ENCODE measurements around the gene THOP1.

The THOP1 gene

DNA sequence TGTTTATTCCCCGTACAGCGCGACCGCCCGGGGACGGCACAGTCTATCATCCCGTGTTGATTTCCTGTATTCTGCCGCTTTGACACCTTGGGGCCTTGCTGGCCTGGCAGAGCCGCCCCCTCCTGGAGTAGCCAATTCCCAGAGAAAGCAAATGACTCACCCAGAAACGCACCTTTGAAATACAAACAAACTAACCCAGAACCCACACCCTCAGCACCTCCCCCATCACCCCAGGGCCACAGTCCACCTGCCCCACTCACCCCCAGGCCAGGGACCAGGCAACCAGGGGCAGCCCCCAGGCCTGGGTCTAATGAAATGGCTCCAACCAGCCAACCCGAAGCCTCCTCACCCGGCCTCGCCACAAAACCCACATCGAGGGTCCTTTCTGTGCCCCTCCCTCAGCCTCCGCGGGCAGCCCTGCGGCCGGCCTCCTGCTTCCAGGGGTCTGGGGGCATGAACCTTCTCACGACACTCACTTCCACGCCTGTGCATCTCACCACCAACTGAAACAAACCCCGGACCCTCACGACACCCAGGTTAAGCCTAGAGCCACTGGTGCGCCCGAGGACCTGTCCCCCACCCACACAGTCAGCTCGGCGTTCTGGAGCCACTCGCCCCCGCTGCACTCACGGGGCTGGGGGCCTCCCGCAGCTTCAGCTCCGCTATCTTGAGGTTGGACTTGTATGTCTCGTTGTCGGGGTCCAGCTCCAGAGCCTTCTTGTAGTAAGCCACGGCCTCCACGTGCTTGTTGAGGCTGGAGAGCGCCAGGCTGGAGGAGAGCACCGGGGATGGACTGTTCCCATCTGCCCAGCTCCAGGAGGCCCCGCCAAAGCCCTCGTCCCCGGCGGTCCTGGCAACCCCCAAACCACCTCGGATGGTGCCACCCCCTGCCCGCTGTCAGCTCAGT is 23.2 kb upstream of the THOP1 start:
- in situ Hi-C loops (cut with MboI; ENCODE audit: low sequenced_read_pairs), result no loop called here

DNA sequence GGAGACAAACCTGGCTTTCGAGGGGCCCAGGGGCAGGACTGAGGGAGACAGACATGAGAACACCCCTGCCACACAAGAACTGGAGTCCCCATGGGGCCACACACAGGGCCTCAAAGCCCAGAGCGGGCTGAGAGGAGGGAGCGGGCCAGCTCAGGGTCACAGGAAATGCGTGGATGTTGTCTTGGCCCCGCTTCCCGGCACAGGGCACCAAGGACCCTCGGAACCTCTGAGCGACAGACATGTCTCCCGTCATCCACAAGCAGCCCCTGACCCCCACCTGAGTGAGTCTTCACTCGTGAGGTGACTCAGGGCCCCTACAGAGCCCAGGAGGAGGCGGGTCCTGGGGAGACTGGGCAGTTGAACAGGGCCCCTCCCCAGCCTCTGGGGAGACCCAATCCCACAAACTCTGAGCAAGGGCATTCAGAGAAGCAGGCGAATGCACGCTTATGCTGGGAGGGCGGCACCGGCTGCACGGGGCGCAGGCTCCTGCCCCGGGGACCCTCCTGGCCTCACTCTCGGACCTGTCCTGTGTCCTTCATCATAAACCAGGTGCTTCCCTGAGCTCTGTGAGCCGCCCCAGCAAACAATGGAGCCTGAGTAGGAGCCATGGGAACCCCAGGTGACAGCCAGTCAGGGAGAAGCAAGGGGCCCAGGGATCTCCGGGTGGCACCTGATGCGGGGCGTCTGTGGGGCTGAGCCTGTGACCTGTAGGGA is 22.4 kb upstream of the THOP1 start:
- in situ Hi-C loops (cut with MboI; ENCODE audit: low sequenced_read_pairs), result no loop called here

DNA sequence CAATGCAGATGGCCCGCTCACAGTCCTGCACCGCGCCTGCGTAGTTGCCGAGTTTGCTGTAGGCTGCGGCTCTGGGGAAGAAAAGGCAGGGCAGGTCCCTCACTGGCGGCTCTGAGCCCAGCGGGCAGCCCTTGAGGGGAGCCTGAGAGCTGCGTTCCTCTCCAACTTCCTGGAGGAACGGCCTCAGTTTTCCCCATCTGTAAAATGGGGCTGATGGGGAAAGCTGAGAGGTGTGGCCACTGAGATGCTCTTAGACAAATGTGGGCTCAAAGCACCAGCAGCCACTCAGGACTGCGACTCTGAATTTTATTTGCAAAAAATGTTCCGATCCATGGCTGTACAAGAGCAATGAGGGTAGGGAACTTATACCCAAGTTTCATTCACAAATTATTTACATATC is 21.6 kb upstream of the THOP1 start:
- in situ Hi-C loops (cut with MboI; ENCODE audit: low sequenced_read_pairs), result no loop called here

DNA sequence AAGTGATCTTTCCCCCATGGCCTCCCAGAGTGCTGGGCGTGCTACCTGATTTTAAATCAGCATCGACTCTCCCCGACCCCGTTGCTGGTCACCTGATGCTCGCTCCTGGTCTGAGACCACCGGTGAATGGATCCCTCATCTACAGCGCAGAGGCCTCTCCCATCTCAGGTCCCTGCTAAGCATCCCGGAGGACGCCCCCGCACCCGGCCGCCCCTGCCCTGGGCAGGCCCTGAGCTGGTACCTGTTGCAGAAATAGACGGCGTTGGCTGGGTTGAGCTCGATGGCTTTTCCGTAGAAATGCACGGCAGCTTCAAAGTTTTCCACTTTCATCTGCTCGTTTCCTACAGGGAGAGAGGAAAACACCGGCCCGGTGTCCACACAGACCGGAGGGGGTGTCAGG is 20.4 kb upstream of the THOP1 start:
- in situ Hi-C loops (cut with MboI; ENCODE audit: low sequenced_read_pairs), result no loop called here

DNA sequence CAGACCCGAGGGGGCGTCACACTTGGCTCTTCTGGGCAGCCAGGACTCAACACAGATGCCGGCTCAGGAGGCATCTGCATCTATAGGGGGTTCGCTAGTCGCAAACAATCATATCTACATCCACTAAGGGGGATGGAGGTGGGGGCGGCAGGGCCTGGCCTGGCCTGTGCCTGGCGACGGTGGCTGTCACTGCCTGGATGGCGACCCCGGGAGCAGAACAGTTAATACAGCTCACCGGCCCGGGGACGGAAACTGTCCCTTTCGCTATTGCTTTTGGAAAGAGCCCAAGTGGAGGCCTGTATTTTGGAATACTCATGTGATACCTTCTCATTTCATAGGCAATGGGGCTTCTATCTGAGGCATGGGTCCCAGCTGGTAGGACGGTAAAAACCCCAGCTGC is 19.9 kb upstream of the THOP1 start:
- in situ Hi-C loops (cut with MboI; ENCODE audit: low sequenced_read_pairs), result no loop called here

DNA sequence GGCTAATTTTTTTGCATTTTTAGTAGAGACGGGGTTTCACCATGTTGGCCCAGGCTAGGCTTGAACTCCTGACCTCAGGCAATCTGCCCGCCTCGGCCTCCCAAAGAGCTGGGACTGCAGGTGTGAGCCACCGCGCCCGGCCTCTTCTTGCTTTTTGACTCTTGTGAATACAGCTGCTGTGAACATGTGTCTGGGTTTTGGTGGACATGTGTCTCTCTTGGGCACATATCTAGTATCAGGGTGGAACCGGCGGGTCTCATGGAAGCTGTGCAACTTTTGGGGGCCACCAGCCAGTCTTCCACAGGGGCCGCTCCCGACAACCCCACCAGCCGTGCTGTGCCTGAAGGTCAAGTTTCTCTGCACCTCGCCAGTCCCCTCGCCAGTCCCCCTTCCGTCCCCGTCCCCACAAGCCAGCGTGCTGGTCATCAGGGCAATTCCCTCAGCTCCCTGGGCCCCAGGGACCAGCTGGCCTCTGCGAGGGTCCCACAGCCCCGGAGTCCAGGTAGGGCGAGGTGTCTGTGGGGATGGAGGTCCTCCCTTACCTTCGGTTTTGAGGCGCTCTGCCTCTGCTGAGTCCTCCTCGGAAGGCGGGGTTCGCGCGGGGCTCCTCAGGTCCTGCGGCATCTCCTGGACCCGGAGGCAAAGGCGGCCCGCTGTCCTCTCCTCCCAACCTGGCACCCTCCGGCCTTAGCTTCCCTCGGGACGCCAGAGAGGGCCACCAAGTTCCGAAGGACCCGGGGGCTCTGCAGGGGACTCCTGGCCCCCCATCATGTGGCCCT is 18.5 kb upstream of the THOP1 start:
- in situ Hi-C loops (cut with MboI; ENCODE audit: low sequenced_read_pairs), result no loop called here

DNA sequence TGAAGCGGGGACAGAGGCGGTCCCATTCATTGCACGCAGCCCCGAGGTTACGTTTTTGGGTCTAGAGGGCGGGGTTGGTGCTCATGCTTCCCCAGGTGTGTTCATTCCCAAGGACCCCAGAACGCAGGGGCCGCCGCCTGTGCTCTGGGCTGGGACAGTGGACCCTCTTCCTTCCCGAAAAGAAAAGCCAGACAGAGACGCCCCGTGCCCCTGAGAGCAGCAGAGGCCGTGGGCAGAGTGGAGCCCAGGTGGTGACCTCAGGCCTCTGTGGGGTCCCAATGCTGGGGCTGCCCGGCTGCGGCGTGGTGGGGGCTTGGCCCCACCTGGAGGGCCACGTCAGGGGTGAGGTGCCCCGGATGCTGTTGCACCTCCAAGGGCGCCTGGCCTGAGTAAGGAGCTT is 17.6 kb upstream of the THOP1 start:
- in situ Hi-C loops (cut with MboI; ENCODE audit: low sequenced_read_pairs), result no loop called here

DNA sequence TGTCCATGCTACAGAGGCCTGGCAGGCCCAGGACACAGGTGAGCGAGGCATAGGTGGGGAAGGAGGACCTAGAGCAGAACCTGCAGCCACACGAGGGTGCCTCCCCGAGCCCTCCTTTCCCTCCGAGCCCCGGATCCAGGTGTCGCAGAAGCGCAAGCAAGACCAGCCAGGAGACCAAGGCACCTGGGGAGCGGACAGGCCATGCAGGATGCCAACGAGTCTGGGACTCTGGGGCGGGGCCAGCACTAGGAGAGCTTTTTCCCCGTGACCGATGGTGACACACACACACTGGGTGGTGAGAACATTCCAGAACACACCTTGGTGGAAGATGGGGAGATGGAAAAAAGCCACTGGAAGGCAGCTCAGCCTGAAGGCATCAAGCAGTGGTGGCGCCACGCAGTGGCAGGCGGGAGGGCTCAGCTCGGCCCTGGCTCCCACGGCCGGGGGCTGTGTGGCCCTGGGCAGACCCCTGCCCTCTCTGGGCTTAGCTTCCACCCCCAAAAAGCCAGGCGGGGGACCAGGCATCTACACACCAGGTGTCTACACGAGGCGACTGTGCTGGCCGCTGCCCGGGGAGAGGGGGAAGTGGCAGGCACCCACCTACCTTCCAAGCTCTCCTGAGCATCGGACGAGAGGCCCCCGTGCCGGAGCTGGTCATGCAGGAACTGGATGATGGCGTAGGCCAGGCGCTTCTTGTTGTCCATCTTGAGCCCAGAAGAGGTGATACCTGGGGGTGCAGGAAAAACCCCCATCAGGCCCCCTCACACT is 16.8 kb upstream of the THOP1 start:
- in situ Hi-C loops (cut with MboI; ENCODE audit: low sequenced_read_pairs), result no loop called here

DNA sequence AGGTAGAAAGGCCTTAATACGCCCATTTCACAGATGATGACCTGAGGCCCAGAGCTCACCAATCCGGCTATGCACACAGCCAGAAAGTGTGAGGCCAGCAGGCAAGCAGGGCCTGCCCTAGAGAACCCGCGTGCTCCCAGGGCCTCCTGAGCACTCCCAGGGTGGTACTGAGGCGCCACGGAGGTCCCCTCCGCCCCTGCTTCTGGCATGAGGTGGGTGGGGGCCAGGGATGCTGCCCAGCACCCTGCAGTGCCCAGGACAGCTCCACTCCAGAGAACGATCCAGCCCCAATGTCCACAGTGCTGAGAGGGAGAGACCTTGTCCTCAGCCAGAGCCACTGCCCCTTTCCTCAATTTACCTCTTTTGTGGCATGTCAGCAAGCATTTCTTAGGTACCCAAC is 16.1 kb upstream of the THOP1 start:
- in situ Hi-C loops (cut with MboI; ENCODE audit: low sequenced_read_pairs), result no loop called here

DNA sequence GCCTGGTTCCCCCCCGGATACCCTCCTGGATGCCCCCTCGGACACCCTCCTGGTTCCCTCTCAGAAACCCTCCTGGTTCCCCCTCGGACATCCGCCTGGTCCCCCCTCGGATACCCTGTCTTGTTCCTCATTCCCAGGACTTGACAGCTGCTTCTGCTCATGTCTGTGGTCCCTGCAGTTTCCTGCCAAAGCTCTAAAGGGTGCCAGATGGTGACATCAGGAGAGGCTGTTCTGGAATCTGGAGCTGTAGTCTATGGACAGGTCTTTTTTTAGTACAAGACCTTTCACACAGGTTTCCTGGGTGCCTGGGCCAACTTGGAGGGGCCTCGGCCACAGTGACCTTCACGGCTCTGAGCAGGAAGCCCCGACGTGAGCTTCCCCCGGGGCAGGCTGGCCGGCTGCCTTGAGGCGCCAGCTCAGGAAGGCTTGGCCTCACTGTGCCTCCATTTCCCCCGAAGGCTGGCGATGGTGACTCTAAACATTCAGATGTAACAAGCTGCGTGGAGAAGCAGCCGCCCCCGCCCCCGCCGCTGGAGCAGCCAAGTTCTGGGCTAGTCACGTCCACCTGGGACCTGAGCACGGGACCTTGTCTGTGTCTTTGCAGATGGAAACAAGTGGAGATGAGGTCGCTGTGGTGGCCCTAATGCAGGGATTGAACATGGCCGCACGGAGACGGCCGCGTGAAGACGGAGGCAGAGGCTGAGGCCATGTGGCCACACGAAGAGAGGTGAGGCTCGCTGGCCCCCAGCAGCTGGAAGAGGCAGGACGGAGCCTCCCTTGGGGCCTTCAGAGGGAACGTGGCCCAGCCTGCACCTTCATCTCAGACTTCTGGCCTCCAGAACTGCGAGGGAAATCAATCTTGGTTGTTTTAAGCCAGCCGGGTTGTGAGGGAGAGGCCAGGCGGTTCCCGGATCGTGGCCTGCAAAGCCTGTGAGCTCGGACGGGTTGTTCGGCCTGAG is 15.0 kb upstream of the THOP1 start:
- in situ Hi-C loops (cut with MboI; ENCODE audit: low sequenced_read_pairs), result no loop called here

DNA sequence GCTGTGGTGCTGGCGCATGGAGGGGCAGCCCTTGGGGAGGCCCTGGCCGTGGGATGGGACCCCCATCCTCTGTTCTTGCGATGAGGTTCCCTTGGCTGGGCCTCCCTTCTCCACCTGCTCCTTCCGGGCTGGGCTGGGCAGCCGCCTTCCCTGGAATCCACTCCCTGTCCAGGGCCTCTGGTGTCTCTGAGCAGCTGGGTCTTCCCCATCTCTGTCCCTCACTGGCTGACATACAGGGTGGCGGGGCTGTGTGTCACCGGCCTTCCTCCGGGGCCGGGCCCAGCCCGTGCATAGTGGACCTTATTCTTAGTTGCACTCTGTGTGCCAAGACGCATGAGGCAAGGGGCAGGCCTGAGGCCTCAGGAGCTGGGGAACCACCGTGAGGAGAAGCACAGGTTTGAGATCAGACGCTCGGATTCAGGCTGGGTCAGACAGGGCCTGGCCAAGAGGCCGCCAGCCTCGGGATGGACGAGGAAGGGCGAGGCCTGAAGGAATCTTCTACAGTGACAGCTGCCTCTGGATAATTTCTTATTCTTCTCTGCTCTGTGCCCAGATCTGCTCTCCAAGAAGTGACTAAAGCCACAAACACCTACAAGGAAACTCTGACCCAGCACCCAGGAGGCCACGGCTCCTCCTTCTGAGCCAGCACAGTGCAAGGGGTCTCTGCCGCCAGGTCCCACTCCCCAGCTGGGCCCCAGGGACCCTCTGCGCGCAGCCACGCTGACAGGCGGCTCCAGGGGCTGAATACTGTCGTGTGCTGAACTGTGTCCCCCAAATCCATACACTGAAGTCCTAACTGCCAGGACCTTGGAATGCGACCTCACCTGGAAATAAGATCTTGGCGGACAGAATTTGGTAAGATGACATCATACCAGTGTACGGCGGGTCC is 13.3 kb upstream of the THOP1 start:
- in situ Hi-C loops (cut with MboI; ENCODE audit: low sequenced_read_pairs), result no loop called here

DNA sequence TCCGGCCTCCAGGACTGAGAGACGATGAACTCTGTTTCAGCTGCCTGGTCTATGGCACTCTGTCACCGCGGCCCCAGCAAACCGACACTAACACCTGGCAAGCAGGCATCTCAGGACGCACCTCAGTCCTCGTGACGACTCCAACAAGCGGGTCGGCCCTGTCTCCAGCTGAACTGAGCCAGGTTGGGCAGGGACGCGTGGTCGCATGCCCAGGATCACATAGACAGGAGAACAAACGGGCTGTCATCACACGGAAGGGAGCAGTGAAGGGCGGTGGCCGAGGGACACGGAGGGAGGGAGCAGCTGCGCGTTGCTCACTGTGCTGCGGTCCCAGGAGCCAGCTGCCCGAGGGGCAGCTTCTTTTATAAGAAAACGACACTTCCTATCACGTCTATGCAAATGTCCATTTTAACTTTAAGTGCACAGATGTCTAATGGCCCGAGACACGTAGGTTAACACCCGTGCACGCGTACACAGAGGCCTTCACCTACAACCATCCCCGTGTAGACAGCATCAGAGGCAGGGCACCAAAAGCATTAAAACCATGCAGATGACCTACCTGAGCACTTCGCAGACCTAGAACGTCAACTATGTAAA is 11.1 kb upstream of the THOP1 start:
- in situ Hi-C loops (cut with MboI; ENCODE audit: low sequenced_read_pairs), result no loop called here

DNA sequence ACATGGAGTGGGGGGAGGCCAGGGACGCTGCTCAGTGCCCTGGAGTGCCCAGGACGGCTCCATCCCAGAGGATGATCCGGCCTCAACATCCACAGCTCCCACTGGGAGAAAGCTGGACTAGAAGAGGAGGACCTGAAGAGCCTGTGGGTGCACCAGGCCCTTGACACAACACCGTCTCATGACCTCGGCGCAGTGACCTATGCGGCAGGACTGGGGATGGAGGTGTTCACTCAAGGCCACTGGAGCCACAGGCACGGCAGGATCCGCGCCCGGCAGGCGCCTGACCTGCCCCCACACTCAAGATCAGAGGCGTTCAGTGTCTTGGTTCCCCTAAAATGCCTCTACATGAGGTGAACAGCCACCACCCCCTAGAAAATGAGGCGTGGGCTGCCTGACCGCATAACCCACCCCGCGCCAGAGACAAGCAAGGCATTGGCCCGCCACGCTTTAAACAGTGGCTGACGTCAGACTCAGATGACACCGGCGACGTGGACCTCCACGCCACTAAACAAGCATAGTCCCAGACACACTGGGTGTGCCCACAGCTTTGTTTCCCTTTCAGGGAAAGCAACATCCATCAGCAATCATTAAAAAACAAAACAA is 10.2 kb upstream of the THOP1 start:
- in situ Hi-C loops (cut with MboI; ENCODE audit: low sequenced_read_pairs), result no loop called here

DNA sequence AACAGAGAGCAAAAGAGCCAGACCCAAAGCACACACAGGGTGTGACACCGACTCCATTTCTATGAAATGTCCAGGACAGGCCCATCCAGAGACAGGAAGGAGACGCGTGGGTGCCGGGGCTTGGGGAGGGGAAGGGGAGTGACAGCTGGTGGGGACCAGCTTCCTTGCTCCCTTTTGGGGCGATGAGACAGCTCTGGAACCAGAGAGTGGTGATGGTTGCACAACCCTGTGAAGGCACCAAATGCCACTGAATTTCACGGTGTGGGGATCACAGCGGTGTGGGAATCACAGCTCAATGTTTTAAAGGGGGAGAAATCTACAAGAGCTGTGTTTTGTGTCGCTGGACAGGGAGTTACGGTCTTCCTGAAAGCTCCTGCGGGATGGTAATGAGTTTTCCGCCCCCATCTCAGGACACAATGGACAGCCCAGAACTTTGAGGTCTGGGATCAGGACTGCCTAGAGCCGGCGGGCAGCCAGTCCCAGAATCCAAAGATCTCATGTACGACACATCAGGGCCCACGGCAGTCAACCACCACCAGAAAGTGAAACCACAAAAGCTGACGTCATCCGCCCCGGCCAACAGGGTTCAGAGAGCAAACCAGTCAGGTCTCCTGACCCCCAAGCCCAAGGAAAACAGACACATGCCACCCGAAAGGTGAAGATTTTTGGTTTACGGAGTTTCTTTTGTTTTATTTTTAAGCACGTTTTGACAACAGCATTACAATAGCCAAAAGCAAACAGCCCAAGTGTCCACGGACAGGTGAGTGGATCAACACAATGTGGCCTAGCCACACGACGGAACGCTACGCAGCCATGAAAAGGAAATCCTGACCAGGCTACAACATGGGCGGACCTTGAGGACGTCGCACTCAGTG is 9.5 kb upstream of the THOP1 start:
- in situ Hi-C loops (cut with MboI; ENCODE audit: low sequenced_read_pairs), result no loop called here

DNA sequence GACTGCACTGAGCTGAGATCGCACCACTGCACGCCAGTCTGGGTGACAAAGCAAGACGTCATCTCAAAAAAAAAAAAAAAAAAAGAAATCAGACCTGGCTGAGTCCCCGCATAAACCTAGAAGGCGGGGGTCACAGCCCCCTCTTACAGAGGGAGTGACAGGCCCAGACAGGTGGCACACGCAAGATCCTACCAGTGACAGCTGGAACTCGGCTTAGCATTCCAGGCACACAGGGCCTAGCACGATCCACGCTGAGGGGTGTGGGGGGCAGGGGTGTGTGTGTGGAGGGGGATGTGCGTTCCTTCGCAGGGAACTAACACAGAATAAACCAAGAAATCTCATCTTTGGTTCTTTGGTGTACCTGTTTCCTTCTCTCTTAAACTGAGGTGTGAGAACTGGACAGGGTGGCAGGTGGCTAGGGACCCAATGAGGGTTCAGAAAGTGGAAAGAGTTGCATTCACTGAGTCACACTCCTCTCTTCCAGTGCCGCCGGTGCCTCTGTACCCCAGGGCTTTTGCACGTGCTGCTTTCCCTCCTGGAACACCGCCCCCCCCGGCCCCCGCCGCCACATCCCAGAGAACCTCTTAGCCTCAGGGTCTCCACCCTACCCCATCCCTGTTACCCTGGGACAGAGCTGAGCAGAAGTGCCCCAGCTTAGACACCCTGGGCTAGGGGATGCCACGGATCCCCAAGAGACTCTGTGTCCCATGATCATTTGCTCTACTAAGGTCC is 7.2 kb upstream of the THOP1 start:
- in situ Hi-C loops (cut with MboI; ENCODE audit: low sequenced_read_pairs), result no loop called here

DNA sequence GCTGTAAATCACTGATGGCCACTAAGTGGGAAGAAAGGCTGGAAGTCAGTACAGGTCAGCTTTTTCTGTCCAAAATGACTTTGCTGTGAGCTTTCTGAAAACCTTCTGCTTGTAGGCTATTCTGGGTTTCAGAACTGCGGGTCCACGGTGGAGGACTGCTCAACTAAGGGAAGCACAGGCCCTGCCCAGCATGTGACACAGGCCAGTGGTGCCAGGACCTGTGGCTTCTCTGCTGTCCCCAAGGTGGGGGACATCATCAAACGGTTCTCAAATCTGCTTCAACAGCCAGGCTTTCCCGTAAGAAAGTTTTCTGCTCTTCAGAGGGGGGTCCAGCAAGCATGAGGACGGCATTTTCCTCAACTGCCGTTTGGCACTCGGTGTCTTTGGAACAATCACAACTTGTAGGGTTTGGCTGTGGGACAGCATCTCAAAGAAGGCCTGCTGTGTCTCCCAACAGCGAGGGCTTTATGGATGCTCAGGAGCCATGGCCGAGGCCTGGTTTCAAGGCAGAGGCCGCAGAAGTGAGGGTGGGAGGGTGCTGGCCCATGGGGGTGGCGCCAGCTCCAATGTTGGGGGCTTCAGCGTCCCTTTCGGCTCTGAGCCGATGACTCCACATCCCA is 6.1 kb upstream of the THOP1 start:
- in situ Hi-C loops (cut with MboI; ENCODE audit: low sequenced_read_pairs), result no loop called here
